ENCODE data around the gene CNOT2. TPM values are rescaled to one million over a fixed set of nuclear protein-coding genes. Genes with fewer than 3 reads are reported as not detected.
A peak's percentile ranks its signal among the peaks of the same experiment; 100 is the strongest.

Gene CNOT2
- total RNA-seq, 1 experiment from 2014 or later, result 82.9 TPM

DNA sequence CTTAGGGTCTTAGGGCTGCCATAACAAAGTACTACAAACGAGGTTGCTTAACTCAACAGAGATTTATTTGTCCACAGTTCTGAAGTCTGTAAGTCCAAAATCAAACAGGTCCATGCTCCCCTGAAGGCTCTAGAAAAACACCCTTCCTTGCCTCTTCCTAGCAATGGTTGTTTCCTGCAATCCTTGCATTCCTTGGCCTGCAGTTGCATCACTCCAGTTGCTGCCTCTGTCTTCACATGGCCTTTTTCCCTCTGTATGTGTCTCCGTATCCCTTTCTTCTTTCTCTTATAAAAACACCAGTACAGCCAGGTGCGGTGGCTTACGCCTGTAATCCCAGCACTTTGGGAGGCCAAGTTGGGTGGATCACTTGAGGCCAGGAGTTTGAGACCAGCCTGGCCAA, 140.3 kb downstream of the CNOT2 start:
- DNase-seq, result no peak
- no peak overlapping the region for H3K4me3 Mint-ChIP-seq
- peak overlapping the region in 2 of 3 experiments; percentile 89; a peak in 5 of 7 replicates for H3K27ac Mint-ChIP-seq
- Histone ChIP-seq H3K23ac (ENCODE audit: insufficient read length, low read depth, low read length) (no peak overlapping the region), H3K23me2 (ENCODE audit: insufficient read length, low read depth, low read length, poor library complexity, severe bottlenecking) (no peaks in the 10 kb centered on the region), H4K5ac (ENCODE audit: insufficient read length, low read depth, low read length) (no peak overlapping the region), H2BK12ac (ENCODE audit: insufficient read length, low read depth, low read length) (no peak overlapping the region), H2BK120ac (ENCODE audit: low read depth, low read length, poor library complexity, severe bottlenecking) (no peak overlapping the region), H3T11ph (ENCODE audit: low read length) (no peak overlapping the region), H3K18ac (ENCODE audit: insufficient read length, low read depth, low read length) (no peak overlapping the region), H2AFZ (ENCODE audit: low read length) (no peak overlapping the region), H3K4me2 (ENCODE audit: insufficient read depth, insufficient read length, low read length) (no peak overlapping the region), H3K56ac (ENCODE audit: insufficient read length, low read depth, low read length) (no peak overlapping the region), H3K79me1 (ENCODE audit: insufficient read depth, low read depth, low read length, poor library complexity, severe bottlenecking) (peaks cover 4% of the 10 kb centered on the region), H3K9me3 (ENCODE audit: control insufficient read depth, low read depth, low read length) (no peaks in the 10 kb centered on the region), H3K27ac (ENCODE audit: insufficient read length, low read depth, low read length) (no peak overlapping the region), H4K8ac (replicated peaks; ENCODE audit: insufficient read length, low read depth, low read length) (no peak overlapping the region), H3K27me3 (ENCODE audit: insufficient read depth, low read length) (no peaks in the 10 kb centered on the region), H2BK15ac (ENCODE audit: low read depth, low read length) (no peak overlapping the region), H3K9ac (ENCODE audit: extremely low read depth, insufficient read length, low read length) (no peak overlapping the region), H2AK5ac (ENCODE audit: insufficient read length, low read length) (no peak overlapping the region), H4K91ac (ENCODE audit: insufficient read length, low read depth, low read length) (no peak overlapping the region), H2BK20ac (ENCODE audit: low read depth, low read length, poor library complexity, severe bottlenecking) (no peak overlapping the region), H3K14ac (ENCODE audit: insufficient read depth, low read length) (no peak overlapping the region), H3K4ac (ENCODE audit: low read depth, low read length) (no peak overlapping the region), H3K4me1 (ENCODE audit: insufficient read depth, low read length) (no peaks in the 10 kb centered on the region; the same call in 1 of the 2 replicates), H4K20me1 (ENCODE audit: control insufficient read depth, insufficient read depth, insufficient read length) (no peaks in the 10 kb centered on the region), H2BK5ac (ENCODE audit: insufficient read length, low read length) (no peak overlapping the region), H3K79me2 (ENCODE audit: insufficient read depth, low read length) (no peaks in the 10 kb centered on the region; the same call in 1 of the 2 replicates)
- TF ChIP-seq CTCF (conservative IDR thresholded peaks at IDR 0.05), result no peak
- H3K36me3 Mint-ChIP-seq (ENCODE audit: insufficient read depth in 1 of 3, low read depth in 3 of 3), result peaks cover 23 to 36% (median 25%) of the 10 kb centered on the region in 3 experiments
- H3K4me1 Mint-ChIP-seq, result peaks cover 10 to 14% of the 10 kb centered on the region in 2 experiments
- no peaks in the 10 kb centered on the region for H3K27me3 Mint-ChIP-seq (ENCODE audit: low read depth)
- H3K9me3 Mint-ChIP-seq, result peaks cover 4 to 9% of the 10 kb centered on the region in 2 experiments; a peak in 3 of 5 replicates
- WGBS (ENCODE audit: extremely low coverage, insufficient read length, low lambda C conversion rate), result no CpG with 5 or more reads among the region's 4 CpGs

All from H9 (cell line).